AG09309 (cell line): ENCODE data around the gene NEDD4.
"Not testable (repeated sequence)": the region's sequence is repeated elsewhere in the genome, so short reads cannot be mapped to it uniquely, and the experiment has no call there.

ENCODE experiments used
- DNase-seq: peaks from one replicate; pipeline ENCODE4 v3.0.0-alpha.2; 2010; ENCODE audit warnings: low read depth
- H3K4me3 ChIP-seq: 2 replicates; pipeline ENCODE4 v1.5.1; 2011; ENCODE audit warnings: mild to moderate bottlenecking, low read depth, low read length, moderate library complexity; ENCODE audit not compliant: control insufficient read depth
- TF ChIP-seq, protein P1 (sequence below): IDR thresholded peaks from 2 replicates; pipeline ENCODE4 v1.5.1; 2011; ENCODE audit warnings: mild to moderate bottlenecking, low read depth, low read length, inconsistent platforms; ENCODE audit not compliant: insufficient read depth, control insufficient read depth; ENCODE audit errors: missing control alignments

The NEDD4 gene

DNA sequence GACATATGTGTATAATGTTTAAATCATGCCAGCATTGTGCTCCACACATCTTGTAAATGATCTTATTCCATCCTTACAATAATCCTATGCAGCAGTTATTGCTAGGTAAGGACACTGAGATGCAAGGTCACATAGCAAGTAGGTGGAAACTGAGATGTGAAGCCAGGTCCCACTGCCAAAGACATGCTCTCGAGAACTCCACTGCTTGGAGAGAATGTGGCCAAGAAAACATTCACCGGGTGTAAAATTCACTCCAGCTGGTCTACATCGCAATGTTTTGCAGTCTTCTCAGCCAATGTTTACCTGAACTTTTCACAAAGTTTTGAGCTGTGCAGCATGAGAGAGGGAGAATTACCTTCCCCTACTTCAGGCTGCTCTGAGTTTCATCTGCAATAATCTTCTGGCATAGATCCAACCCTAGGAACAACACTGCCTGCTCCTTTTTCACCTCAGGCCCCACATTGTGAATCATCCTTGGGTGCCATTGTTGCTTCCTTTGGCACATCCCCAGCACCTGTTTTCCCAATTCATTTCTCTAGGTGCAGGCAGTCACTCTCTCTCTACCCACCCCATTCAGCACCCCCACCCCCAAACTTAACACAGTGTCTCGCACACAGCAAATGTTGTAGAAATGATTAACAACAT lies 197.0 kb downstream of the NEDD4 start:
- no peak for DNase-seq
- no peak overlapping the region for H3K4me3 ChIP-seq
- TF ChIP-seq, protein P1, sequence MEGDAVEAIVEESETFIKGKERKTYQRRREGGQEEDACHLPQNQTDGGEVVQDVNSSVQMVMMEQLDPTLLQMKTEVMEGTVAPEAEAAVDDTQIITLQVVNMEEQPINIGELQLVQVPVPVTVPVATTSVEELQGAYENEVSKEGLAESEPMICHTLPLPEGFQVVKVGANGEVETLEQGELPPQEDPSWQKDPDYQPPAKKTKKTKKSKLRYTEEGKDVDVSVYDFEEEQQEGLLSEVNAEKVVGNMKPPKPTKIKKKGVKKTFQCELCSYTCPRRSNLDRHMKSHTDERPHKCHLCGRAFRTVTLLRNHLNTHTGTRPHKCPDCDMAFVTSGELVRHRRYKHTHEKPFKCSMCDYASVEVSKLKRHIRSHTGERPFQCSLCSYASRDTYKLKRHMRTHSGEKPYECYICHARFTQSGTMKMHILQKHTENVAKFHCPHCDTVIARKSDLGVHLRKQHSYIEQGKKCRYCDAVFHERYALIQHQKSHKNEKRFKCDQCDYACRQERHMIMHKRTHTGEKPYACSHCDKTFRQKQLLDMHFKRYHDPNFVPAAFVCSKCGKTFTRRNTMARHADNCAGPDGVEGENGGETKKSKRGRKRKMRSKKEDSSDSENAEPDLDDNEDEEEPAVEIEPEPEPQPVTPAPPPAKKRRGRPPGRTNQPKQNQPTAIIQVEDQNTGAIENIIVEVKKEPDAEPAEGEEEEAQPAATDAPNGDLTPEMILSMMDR, result no peak

DNA sequence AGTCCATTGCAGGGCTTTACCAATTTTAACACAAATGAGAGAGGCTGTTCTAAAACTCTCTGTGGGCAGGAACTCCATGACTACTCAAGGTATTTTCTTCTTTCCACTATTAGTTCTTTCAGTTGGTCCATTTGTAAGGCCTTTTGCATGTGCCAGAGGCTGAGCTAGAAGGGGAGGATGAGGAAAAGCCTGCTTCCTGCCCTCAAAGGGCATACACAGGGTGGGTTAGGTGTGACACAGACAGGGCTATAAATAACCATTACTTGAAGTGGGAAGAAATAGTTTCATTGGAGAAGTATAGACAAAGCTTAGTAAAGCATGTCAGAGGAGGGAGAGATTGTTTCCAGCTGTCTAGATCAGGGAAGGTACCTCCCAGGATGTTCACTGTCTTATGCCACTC lies 198.4 kb downstream of the NEDD4 start:
- no peak for DNase-seq
- H3K4me3 ChIP-seq, result no peak overlapping the region
- TF ChIP-seq, protein P1, result no peak

DNA sequence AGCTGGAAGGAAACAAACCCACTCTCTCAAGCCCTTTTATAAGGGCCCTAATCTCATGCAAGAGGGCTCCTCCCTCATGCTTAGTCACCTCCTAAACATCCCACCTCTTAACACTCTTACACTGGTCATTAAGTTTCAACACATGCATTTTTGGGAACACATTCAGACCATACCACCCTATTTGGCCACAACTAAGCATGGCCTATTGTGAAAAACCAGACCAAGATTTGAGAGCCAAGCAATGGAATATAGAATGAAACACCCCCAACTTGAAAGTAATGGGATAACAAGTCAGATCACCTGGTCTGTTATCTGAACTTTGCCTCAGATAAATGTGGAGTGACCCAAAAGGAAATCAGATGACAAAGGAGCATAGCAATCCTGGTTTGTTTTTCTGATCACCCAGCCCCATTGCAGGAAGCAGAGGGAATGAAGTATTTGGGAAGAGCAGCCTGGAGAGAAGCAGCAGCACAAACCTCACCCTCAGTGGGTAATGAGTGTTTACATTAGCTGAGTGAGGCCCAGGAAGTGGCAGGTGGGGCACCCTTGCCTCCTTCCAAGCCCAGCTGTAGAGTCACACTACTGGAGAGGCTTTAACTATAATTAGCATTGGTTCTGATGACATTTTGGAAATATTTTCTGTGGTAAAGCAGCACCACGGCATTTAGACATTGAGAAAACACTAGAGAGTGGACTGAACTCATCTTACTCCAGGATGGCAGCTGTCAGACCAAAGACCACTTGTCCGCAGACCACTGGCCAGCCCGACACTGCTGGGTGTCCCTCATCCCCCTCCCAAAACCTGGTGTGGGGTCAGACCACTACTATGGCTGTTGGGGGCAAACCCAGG lies 201.6 kb downstream of the NEDD4 start:
- DNase-seq, result peak; percentile 80

DNA sequence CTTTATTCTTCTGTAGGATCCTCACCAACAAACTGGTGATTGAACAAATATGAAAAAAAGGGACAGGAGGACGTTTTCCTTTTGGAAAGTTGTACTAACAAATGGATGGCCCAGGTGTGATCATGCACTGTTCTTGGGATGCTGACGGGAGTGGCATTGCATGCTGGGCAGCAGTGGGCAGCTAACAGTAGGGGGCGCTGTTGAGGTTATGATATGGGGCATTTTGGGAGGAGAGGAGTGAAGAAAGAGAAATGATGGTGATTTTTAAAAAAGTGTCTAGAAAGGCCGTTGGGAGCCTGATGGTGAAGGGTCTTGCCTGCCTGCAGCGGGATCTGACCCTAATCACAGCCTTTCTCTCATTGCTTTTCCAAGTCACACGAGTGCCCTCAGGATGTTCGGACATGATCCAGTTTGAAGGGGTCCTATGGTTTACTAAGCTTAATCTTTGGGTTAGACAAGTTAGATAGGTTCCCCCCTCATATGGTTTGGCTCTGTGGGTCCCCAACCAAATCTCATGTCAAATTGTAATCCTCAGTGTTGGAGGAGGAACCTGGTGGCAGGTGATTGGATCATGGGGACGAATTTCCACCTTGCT lies 204.2 kb downstream of the NEDD4 start:
- DNase-seq, result no peak
- no peak overlapping the region for H3K4me3 ChIP-seq
- TF ChIP-seq, protein P1, result peak; percentile 65

More for the DNA sequence above, 201.6 kb downstream of the NEDD4 start:
- TF ChIP-seq, protein P1, result no peak
- H3K4me3 ChIP-seq, result no peak overlapping the region

DNA sequence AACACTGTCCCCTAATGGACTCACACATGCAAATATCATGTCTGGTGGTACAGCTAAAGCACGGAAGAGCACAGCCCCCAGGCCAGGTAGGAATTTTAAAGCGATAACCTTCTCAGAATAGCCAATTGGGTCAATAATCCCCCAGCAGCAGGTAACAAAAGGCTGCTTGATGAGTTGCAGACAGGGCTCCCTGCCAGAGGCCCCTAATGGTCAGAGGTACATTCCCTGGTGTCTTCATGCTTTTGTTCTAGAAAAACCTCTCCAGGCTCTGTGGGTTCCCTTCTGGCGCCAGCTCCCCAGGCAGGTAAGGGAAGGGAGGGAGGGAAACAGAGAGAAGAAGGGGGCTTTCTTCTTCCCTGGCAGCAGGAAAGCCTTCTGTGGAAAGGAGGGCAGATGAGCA lies 207.1 kb downstream of the NEDD4 start:
- no peak overlapping the region for H3K4me3 ChIP-seq
- no peak for DNase-seq
- TF ChIP-seq, protein P1, result no peak

DNA sequence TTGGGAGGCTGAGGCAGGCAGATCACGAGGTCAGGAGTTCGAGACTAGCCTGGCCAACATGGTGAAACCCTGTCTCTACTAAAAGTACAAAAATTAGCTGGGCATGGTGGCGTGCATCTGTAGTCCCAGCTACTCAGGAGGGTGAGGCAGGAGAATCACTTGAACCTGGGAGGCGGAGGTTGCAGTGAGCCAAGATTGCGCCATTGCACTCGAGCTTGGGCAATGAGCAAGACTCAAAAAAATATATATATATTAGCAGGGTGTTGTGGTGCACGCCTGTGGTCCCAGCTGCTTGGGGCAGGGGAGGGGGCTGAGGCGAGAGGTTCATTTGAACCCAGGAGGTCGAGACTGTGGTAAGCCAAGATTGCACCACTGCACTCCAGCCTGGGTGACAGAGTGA lies 207.8 kb downstream of the NEDD4 start:
- H3K4me3 ChIP-seq, DNase-seq: not testable (repeated sequence)

DNA sequence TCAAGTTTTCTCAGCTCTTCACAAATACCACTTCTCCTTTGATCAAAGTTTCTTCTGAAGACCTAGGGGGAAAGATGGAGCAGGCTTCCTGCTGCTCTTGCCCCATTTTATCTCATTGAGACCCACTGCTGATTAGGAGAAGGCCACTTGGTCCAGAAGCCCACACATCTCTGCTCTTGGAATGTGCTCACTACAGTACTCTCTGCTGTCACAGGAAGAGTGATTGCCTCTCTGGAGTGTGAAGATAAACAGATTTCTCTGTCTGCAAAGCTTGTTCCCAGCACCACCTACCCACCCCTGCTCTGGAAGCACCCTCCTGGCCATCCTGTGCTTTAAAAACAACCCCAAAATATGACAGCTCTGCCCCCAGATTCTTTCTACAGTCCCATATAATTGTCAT lies 209.1 kb downstream of the NEDD4 start:
- DNase-seq, result no peak
- H3K4me3 ChIP-seq, result no peak overlapping the region
- TF ChIP-seq, protein P1, result no peak
